GM23338 (cell line): ENCODE measurements around the gene ATP8A1. TPM values are rescaled to one million over a fixed set of nuclear protein-coding genes. Genes with fewer than 3 reads are reported as not detected.
A peak's percentile ranks its signal among the peaks of the same experiment; 100 is the strongest.

Experiments used
- ATAC-seq: fragments of 200-7000 bp; cut with Tn5 transposase; 3 replicates; pipeline ENCODE4 v1.9.1; 2020
- DNase-seq: peaks from one replicate; pipeline ENCODE4 v3.0.0-alpha.2; 2015; ENCODE audit warnings: low spot score
- H2AFZ ChIP-seq: fragments of 200-600 bp; sonication (generic); 2 replicates; pipeline ENCODE4 v1.8.0; 2016; ENCODE audit warnings: antibody characterized with exemption, mild to moderate bottlenecking, moderate library complexity
- H3F3A ChIP-seq: fragments of 200-600 bp; sonication (generic); replicated peaks from 2 replicates; pipeline ENCODE4 v1.8.0; 2017; ENCODE audit warnings: antibody characterized with exemption, mixed run types, low read depth
- H3K27ac ChIP-seq: fragments of 200-600 bp; sonication (generic); 2 replicates; pipeline ENCODE4 v1.6.1; 2016; ENCODE audit warnings: low read depth
- H3K27me3 ChIP-seq: fragments of 200-600 bp; sonication (generic); 2 replicates; pipeline ENCODE4 v1.8.0; 2016; ENCODE audit warnings: mild to moderate bottlenecking, mixed run types, moderate library complexity; ENCODE audit not compliant: insufficient read depth
- H3K36me3 ChIP-seq: fragments of 200-600 bp; sonication (generic); 2 replicates; pipeline ENCODE4 v1.8.0; 2016; ENCODE audit warnings: mild to moderate bottlenecking; ENCODE audit not compliant: insufficient read depth
- H3K4me1 ChIP-seq: fragments of 200-600 bp; sonication (generic); 2 replicates; pipeline ENCODE4 v1.8.0; 2016; ENCODE audit warnings: mild to moderate bottlenecking, moderate library complexity; ENCODE audit not compliant: insufficient read depth
- H3K4me2 ChIP-seq: fragments of 200-600 bp; sonication (generic); 2 replicates; pipeline ENCODE4 v1.7.1; 2017; ENCODE audit warnings: mixed run types
- H3K4me3 ChIP-seq: fragments of 200-600 bp; sonication (generic); 2 replicates; pipeline ENCODE4 v1.6.1; 2016; ENCODE audit warnings: mixed run types
- H3K79me2 ChIP-seq: fragments of 200-600 bp; sonication (generic); replicated peaks from 2 replicates; pipeline ENCODE4 v1.8.0; 2017; ENCODE audit warnings: mild to moderate bottlenecking; ENCODE audit not compliant: insufficient read depth
- H3K9me2 ChIP-seq: fragments of 200-600 bp; sonication (generic); 2 replicates; pipeline ENCODE4 v1.8.0; 2017; ENCODE audit not compliant: insufficient read depth
- H4K20me1 ChIP-seq: fragments of 200-600 bp; sonication (generic); replicated peaks from 2 replicates; pipeline ENCODE4 v1.8.0; 2017; ENCODE audit warnings: mild to moderate bottlenecking; ENCODE audit not compliant: insufficient read depth
- H3K27ac Mint-ChIP-seq: 2 replicates; pipeline ENCODE4 v1.8.0; 2020; ENCODE audit warnings: inconsistent platforms, mild to moderate bottlenecking, moderate library complexity, mixed read lengths
- H3K27me3 Mint-ChIP-seq: 3 replicates; pipeline ENCODE4 v1.8.0; 2022; ENCODE audit warnings: low read depth, mild to moderate bottlenecking, moderate library complexity, mixed read lengths, inconsistent platforms; ENCODE audit not compliant: insufficient read depth, poor library complexity
- H3K36me3 Mint-ChIP-seq: 3 replicates; pipeline ENCODE4 v1.8.0; 2021; ENCODE audit warnings: low read depth, mild to moderate bottlenecking, inconsistent platforms, moderate library complexity, mixed read lengths
- H3K4me1 Mint-ChIP-seq: 3 replicates; pipeline ENCODE4 v1.8.0; 2020; ENCODE audit warnings: mild to moderate bottlenecking, inconsistent platforms, mixed read lengths
- H3K4me3 Mint-ChIP-seq: 3 replicates; pipeline ENCODE4 v1.8.0; 2021; ENCODE audit warnings: moderate library complexity, mild to moderate bottlenecking, inconsistent platforms, mixed read lengths
- H3K9me3 Mint-ChIP-seq: 3 replicates; pipeline ENCODE4 v1.8.0; 2020; ENCODE audit warnings: moderate library complexity, mild to moderate bottlenecking, inconsistent platforms, mixed read lengths
- CREB1 ChIP-seq: fragments of 250-450 bp; sonication (Bioruptor Pico); IDR thresholded peaks from 2 replicates; pipeline ENCODE4 v1.5.0; 2020; ENCODE audit warnings: low read depth, mild to moderate bottlenecking, moderate library complexity
- CTCF ChIP-seq, 2 experiments: fragments of 200-600 bp in 1 of 2; sonication (generic) in 1 of 2; conservative IDR thresholded peaks; 2 replicates each; pipeline versions ENCODE4 v1.5.1 to v1.6.1; 2016 to 2017; ENCODE audit warnings: antibody characterized with exemption in 2 of 2, low read depth in 2 of 2, mild to moderate bottlenecking in 2 of 2, moderate library complexity in 1 of 2
- ETS1 ChIP-seq: IDR thresholded peaks from 2 replicates; pipeline ENCODE4 v1.6.1; 2016; ENCODE audit warnings: antibody characterized with exemption
- EZH2 ChIP-seq: fragments of 200-600 bp; sonication (generic); IDR thresholded peaks from one replicate; pipeline ENCODE4 v1.8.0; 2017; ENCODE audit warnings: antibody characterized with exemption, mild to moderate bottlenecking, low read depth; ENCODE audit not compliant: unreplicated experiment
- EZH2phosphoT487 ChIP-seq: fragments of 200-600 bp; sonication (generic); IDR thresholded peaks from one replicate; pipeline ENCODE4 v1.8.1; 2018; ENCODE audit warnings: antibody characterized with exemption; ENCODE audit not compliant: unreplicated experiment
- JUNB ChIP-seq: IDR thresholded peaks from one replicate; pipeline ENCODE4 v1.6.1; 2016; ENCODE audit warnings: antibody characterized with exemption; ENCODE audit not compliant: unreplicated experiment
- NANOG ChIP-seq: IDR thresholded peaks from 2 replicates; pipeline ENCODE4 v1.6.1; 2016; ENCODE audit warnings: antibody characterized with exemption, borderline replicate concordance
- POLR2AphosphoS5 ChIP-seq: IDR thresholded peaks from 2 replicates; pipeline ENCODE4 v1.6.1; 2016; ENCODE audit warnings: antibody characterized with exemption, low read depth
- REST ChIP-seq: IDR thresholded peaks from one replicate; pipeline ENCODE4 v1.6.1; 2018; ENCODE audit warnings: antibody characterized with exemption; ENCODE audit not compliant: unreplicated experiment
- STAT1 ChIP-seq: IDR thresholded peaks from one replicate; pipeline ENCODE4 v1.6.1; 2016; ENCODE audit warnings: antibody characterized with exemption; ENCODE audit not compliant: unreplicated experiment
- ZNF114 ChIP-seq: fragments of 250-450 bp; sonication (Bioruptor Pico); IDR thresholded peaks from 2 replicates; pipeline ENCODE4 v1.5.0; 2020; ENCODE audit warnings: mild to moderate bottlenecking, moderate library complexity
- ZNF331 ChIP-seq: fragments of 250-450 bp; sonication (Bioruptor Pico); IDR thresholded peaks from 2 replicates; pipeline ENCODE4 v1.5.0; 2020; ENCODE audit warnings: low read depth, mild to moderate bottlenecking, moderate library complexity
- ZNF462 ChIP-seq: fragments of 250-450 bp; sonication (Bioruptor Pico); IDR thresholded peaks from 2 replicates; pipeline ENCODE4 v1.5.0; 2020; ENCODE audit warnings: mild to moderate bottlenecking, moderate library complexity
- polyA plus RNA-seq: library from polyadenylated mRNA; unstranded; fragments of >200 nt; fragmentation: Nextera tagmentation; extraction: Ambion mirVana; gene quantifications from 2 replicates; pipeline ENCODE4 v1.2.1, GENCODE V29; 2016
- total RNA-seq: library from RNA; depleted of rRNA; stranded (reverse); fragments of >200 nt; shearing (Covaris generic); gene quantifications from 2 replicates; pipeline ENCODE4 v1.2.3, GENCODE V29; 2014

The ATP8A1 gene
- total and polyA plus RNA-seq, 2 experiments from 2014 or later, result 6.8 to 66.3 TPM

GRCh38 chr4:42399393-42399792 lies 257.5 kb downstream of the ATP8A1 start:
- H2AFZ ChIP-seq, result peak overlapping the region; percentile 85
- H3K27ac ChIP-seq, result no peak overlapping the region
- no peaks in the 10 kb centered on the region for H3K36me3 ChIP-seq
- DNase-seq (peak; percentile 38), ATAC-seq (peak; percentile 13)
- H3K4me1 ChIP-seq, result peaks cover 50% of the 10 kb centered on the region
- H3K4me2 ChIP-seq, result peak overlapping the region; percentile 88
- H3K9me3 Mint-ChIP-seq, result peaks cover 6% of the 10 kb centered on the region; the same call in 2 of the 3 replicates
- H3K4me3 ChIP-seq, result peak overlapping the region; percentile 64
- H3K36me3 Mint-ChIP-seq, result peaks cover 11% of the 10 kb centered on the region
- peaks cover 62% of the 10 kb centered on the region for H3K27me3 Mint-ChIP-seq
- TF ChIP-seq ZNF331 (CRISPR knock-in tag) (no peak), REST (no peak), EZH2phosphoT487 (no peak), ZNF114 (no peak), STAT1 (no peak), ZNF462 (no peak), CTCF (conservative IDR thresholded peaks at IDR 0.05; ENCODE audit: low read depth in 2 of 2) (no peak), JUNB (no peak), EZH2 (no peak), POLR2AphosphoS5 (no peak), ETS1 (no peak), NANOG (no peak), CREB1 (CRISPR knock-in tag) (no peak)
- peaks cover 22% of the 10 kb centered on the region for H3F3A ChIP-seq
- H3K27ac Mint-ChIP-seq, result no peak overlapping the region
- peak overlapping the region; percentile 87 for H3K4me3 Mint-ChIP-seq
- H3K27me3 ChIP-seq, result peaks cover 79% of the 10 kb centered on the region
- no peaks in the 10 kb centered on the region for H3K9me2 ChIP-seq
- no peaks in the 10 kb centered on the region for H4K20me1 ChIP-seq
- H3K4me1 Mint-ChIP-seq, result peaks cover 65% of the 10 kb centered on the region
- no peaks in the 10 kb centered on the region for H3K79me2 ChIP-seq
